ENCODE results near the gene PRSS16.
A peak's percentile ranks its signal among the peaks of the same experiment; 100 is the strongest.

Gene PRSS16

DNA sequence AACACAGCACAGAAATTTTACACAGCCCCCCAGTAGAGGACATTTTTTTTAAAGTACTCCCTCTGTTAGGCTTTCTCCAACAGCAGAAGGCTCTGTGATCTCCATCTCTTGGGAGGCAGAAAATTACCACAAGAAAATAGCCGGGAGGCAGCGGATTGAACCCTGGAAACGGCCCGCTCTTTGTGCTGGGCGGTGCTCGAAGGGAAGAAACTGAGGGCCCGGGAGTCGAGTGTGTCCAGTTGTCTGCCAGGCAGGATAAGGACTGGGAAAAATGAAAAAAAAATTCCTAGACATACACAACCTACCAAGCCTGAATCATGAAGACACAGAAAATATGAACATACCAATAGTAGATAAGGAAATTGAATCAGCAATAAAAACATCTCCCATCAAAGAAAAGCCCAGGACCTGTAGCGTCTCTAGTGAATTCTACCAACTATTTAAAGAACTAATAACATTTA lies 33.1 kb downstream of the PRSS16 start:
- peak overlapping the region; percentile 39 for H3K4me3 ChIP-seq (ENCODE audit: severe bottlenecking)
- H3K9me3 ChIP-seq (ENCODE audit: severe bottlenecking): peaks cover 2% of the 10 kb centered on the region
- no peaks in the 10 kb centered on the region for H3K4me1 ChIP-seq (ENCODE audit: insufficient read depth, poor library complexity, severe bottlenecking)
- H3K27me3 ChIP-seq (ENCODE audit: insufficient read depth, poor library complexity, severe bottlenecking): no peaks in the 10 kb centered on the region
- TF ChIP-seq, protein P1, sequence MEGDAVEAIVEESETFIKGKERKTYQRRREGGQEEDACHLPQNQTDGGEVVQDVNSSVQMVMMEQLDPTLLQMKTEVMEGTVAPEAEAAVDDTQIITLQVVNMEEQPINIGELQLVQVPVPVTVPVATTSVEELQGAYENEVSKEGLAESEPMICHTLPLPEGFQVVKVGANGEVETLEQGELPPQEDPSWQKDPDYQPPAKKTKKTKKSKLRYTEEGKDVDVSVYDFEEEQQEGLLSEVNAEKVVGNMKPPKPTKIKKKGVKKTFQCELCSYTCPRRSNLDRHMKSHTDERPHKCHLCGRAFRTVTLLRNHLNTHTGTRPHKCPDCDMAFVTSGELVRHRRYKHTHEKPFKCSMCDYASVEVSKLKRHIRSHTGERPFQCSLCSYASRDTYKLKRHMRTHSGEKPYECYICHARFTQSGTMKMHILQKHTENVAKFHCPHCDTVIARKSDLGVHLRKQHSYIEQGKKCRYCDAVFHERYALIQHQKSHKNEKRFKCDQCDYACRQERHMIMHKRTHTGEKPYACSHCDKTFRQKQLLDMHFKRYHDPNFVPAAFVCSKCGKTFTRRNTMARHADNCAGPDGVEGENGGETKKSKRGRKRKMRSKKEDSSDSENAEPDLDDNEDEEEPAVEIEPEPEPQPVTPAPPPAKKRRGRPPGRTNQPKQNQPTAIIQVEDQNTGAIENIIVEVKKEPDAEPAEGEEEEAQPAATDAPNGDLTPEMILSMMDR (IDR thresholded peaks at IDR 0.05; ENCODE audit: poor library complexity, severe bottlenecking): no peak
- ATAC-seq (ENCODE audit: low read depth) (peak; percentile 51), DNase-seq (ENCODE audit: low spot score) (no peak)
- peak overlapping the region; percentile 43 for H3K27ac ChIP-seq (ENCODE audit: poor library complexity, severe bottlenecking)
- H3K36me3 ChIP-seq (ENCODE audit: low read depth): no peaks in the 10 kb centered on the region

DNA sequence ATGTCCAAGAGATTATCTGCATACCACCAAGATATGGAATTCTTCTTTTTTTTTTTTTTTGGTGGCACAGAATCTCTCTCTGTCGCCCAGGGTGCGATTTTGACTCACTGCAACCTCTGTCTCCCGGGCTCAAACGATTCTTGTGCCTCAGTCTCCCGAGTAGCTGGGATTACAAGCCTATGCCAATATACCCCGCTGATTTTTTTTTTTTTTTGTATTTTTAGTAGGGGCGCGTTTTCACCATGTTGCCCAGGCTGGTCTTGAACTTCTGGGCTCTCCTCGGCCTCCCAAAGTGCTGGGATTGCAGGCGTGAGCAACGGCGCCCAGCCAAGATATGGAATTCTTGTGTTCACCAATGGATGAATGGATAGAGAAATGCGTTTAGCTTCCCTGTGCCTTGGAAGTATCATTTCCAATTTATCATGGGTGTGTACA lies 33.6 kb downstream of the PRSS16 start:
- no peak for DNase-seq (ENCODE audit: low spot score)
- TF ChIP-seq, protein P1 (IDR thresholded peaks at IDR 0.05; ENCODE audit: poor library complexity, severe bottlenecking): no peak
- Histone ChIP-seq H3K4me1 (ENCODE audit: insufficient read depth, poor library complexity, severe bottlenecking) (no peaks in the 10 kb centered on the region), H3K9me3 (ENCODE audit: severe bottlenecking) (peaks cover 2% of the 10 kb centered on the region), H3K27ac (ENCODE audit: poor library complexity, severe bottlenecking) (peak overlapping the region; percentile 43), H3K36me3 (ENCODE audit: low read depth) (no peaks in the 10 kb centered on the region), H3K27me3 (ENCODE audit: insufficient read depth, poor library complexity, severe bottlenecking) (no peaks in the 10 kb centered on the region), H3K4me3 (ENCODE audit: severe bottlenecking) (peak overlapping the region; percentile 39)
- no peak for ATAC-seq (ENCODE audit: low read depth)

DNA sequence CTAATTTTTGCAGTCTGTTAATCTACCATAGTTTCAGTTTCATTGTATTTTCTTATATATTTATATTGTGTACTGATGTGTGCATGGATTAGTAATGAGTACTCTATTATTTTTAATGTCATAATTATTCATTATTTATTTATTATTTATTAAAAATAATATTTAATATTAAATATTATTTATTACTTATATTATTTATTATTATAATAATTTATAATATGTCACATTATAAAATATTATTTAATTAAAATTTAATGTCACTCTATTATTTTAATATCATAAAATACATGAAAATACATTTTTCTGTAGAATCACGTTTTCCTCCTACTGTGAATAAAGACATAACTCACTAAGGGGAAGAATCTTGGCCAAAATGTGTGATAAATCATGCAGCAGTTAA lies 34.1 kb downstream of the PRSS16 start:
- no peaks in the 10 kb centered on the region for H3K27me3 ChIP-seq (ENCODE audit: insufficient read depth, poor library complexity, severe bottlenecking)
- H3K27ac ChIP-seq (ENCODE audit: poor library complexity, severe bottlenecking): no peak overlapping the region
- TF ChIP-seq, protein P1 (IDR thresholded peaks at IDR 0.05; ENCODE audit: poor library complexity, severe bottlenecking): no peak
- H3K36me3 ChIP-seq (ENCODE audit: low read depth): no peaks in the 10 kb centered on the region
- H3K4me1 ChIP-seq (ENCODE audit: insufficient read depth, poor library complexity, severe bottlenecking): no peaks in the 10 kb centered on the region
- ATAC-seq (ENCODE audit: low read depth): no peak
- no peak for DNase-seq (ENCODE audit: low spot score)
- peaks cover 2% of the 10 kb centered on the region for H3K9me3 ChIP-seq (ENCODE audit: severe bottlenecking)
- no peak overlapping the region for H3K4me3 ChIP-seq (ENCODE audit: severe bottlenecking)

DNA sequence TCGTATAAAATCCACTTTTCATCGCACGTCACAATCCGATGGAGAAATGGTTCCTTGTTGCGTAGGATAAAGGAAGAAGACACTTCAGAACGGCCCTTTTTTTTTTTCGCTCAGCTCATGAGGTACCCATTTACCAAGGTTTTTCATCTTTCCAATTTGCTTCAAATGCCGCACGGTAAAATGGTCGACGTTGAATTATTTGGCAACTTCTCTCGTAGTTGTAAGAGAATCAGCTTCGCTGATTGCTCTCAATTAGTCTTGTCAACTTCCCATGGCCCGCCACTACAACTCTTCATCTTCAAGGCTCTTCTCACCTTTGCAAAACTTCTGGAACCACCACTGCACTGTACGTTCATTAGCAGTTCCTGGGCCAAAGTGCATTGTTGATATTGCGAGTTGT lies 35.8 kb downstream of the PRSS16 start:
- ATAC-seq (ENCODE audit: low read depth): no peak
- TF ChIP-seq, protein P1 (IDR thresholded peaks at IDR 0.05; ENCODE audit: poor library complexity, severe bottlenecking): no peak
- Histone ChIP-seq H3K4me3 (ENCODE audit: severe bottlenecking) (no peak overlapping the region), H3K27me3 (ENCODE audit: insufficient read depth, poor library complexity, severe bottlenecking) (no peaks in the 10 kb centered on the region), H3K27ac (ENCODE audit: poor library complexity, severe bottlenecking) (no peak overlapping the region), H3K9me3 (ENCODE audit: severe bottlenecking) (peaks cover 2% of the 10 kb centered on the region), H3K36me3 (ENCODE audit: low read depth) (no peaks in the 10 kb centered on the region), H3K4me1 (ENCODE audit: insufficient read depth, poor library complexity, severe bottlenecking) (no peaks in the 10 kb centered on the region)
- DNase-seq (ENCODE audit: low spot score): no peak

DNA sequence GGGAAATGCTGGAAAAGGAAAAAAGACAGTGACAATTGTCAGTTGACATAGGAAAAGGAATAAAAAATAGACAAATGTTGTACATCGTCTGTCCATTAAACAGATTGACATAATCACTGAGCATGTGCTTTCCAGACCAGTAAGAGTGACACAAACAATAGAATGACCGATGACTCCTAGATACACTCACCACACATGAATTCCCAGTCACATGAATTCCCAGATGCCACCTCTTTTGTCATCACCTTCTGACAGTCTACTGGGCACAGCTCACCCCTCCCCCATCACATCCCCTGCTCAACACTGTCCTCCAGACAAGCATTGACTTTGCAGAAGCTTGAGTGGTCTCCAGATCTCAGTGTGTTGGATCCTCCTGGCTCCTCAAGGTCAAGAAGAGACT lies 38.6 kb downstream of the PRSS16 start:
- no peak overlapping the region for H3K27ac ChIP-seq (ENCODE audit: poor library complexity, severe bottlenecking)
- no peaks in the 10 kb centered on the region for H3K27me3 ChIP-seq (ENCODE audit: insufficient read depth, poor library complexity, severe bottlenecking)
- TF ChIP-seq, protein P1 (IDR thresholded peaks at IDR 0.05; ENCODE audit: poor library complexity, severe bottlenecking): no peak
- peaks cover 8% of the 10 kb centered on the region for H3K4me1 ChIP-seq (ENCODE audit: insufficient read depth, poor library complexity, severe bottlenecking)
- H3K36me3 ChIP-seq (ENCODE audit: low read depth): no peaks in the 10 kb centered on the region
- H3K9me3 ChIP-seq (ENCODE audit: severe bottlenecking): peaks cover 2% of the 10 kb centered on the region
- ATAC-seq (ENCODE audit: low read depth) (no peak), DNase-seq (ENCODE audit: low spot score) (no peak)
- no peak overlapping the region for H3K4me3 ChIP-seq (ENCODE audit: severe bottlenecking)

All from RWPE2 (cell line).